Stimulated activated CD8-positive, alpha-beta memory T cell treated with anti-CD3 and anti-CD28 coated beads, Interleukin-7, amount 100 ng/mL, for 48 hours (primary cell): ENCODE measurements around the gene PHYHD1.

Source experiments
- DNase-seq, 2 donors: peaks; one replicate each; pipeline ENCODE4 v3.0.0-alpha.2; 2020; ENCODE audit warnings: low read depth in 1 of 2; ENCODE audit errors: extremely low read depth in 1 of 2

Gene PHYHD1

GRCh38 chr9:128899566-128900322, 21.0 kb upstream of the PHYHD1 start:
- no peak for DNase-seq

DNA sequence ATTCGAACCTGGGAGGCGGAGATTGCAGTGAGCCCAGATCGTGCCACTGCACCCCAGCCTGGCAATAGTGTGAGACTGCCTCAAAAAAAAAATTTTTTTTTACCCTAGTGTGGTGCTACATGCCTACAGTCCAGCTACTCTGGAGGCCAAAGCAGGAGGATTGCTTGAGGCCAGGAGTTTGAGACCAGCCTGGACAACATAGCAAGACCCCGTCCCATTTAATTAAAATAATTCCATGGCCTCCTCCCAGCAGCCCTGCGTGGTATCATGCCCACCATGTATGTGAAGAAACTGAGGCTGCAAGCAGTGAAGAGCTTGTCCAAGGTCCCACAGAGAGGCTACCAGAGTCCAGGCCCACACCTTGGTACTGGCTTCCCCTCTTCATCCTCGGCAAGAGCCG, 19.4 kb upstream of the PHYHD1 start:
- DNase-seq: no peak

DNA sequence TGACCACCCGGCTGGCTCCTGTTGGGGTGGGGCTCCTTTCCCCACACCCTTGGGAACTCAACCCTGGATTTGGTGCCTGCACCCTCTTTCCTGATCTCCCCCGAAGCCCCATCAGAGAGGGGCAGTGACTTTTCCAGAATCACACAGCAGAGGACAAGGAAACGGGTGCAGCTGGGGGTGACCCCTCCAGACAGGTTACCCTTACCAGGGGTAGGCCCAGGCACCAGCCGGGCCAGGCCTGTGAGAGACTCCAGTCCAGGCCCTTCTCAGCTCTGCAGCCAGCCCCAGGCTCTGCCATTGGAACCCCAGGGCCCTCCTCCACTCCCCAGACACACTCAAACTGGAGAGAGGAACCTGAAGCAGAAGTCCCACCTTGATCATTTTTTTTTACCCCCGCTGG, 19.0 kb upstream of the PHYHD1 start:
- DNase-seq: no peak

- peak; percentile 63 to 84 for DNase-seq
These were observed 18.3 kb upstream of the PHYHD1 start for GRCh38 chr9:128902351-128903078.

DNA sequence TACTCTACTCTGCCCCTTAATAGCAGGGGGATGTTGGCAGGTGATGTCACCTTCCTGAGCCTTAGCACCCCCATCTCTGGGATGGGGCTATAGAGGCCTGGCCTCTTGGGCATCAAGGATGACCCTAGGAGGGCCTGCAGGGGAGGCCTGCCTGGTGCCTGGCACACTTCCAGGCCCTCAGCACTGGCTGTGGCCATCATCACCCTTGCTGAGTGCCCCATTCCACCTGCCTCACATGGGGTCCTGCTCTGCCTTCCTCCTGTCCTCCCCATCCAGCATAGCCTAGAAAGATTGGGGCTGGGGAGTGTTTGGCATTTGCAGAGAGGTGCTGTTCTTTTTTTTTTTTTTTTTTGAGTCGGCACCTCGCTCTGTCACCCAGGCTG, 17.7 kb upstream of the PHYHD1 start:
- DNase-seq: no peak

- no peak for DNase-seq
These were observed 16.7 kb upstream of the PHYHD1 start for GRCh38 chr9:128903871-128904620.

DNA sequence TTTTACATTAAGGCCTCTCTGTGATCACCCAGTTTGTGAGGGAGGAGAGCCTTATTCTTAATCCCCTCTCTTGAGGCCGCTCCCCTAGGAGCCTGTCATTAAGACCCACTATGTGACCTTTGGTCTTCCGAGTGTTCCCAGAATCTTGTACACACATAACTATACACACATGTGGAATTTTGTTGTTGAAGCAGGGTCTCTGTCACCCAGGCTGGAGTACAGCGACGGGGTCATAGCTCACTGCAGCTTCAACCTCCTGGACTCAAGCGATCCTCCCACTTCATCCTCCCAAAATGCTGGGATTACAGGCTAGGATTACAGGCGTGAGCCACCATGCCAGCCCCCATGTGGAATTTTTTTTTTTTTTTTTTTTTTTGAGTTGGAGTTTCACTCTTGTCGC, 14.8 kb upstream of the PHYHD1 start:
- no peak for DNase-seq

GRCh38 chr9:128906741-128907140, 14.0 kb upstream of the PHYHD1 start:
- DNase-seq: no peak

- DNase-seq: no peak
These were observed 12.4 kb upstream of the PHYHD1 start for GRCh38 chr9:128908372-128908771.

GRCh38 chr9:128909859-128910258, 10.9 kb upstream of the PHYHD1 start:
- DNase-seq: no peak

- DNase-seq: no peak
These were observed 9.9 kb upstream of the PHYHD1 start for GRCh38 chr9:128910906-128911305.

GRCh38 chr9:128911529-128912035, 9.2 kb upstream of the PHYHD1 start:
- DNase-seq: no peak

DNA sequence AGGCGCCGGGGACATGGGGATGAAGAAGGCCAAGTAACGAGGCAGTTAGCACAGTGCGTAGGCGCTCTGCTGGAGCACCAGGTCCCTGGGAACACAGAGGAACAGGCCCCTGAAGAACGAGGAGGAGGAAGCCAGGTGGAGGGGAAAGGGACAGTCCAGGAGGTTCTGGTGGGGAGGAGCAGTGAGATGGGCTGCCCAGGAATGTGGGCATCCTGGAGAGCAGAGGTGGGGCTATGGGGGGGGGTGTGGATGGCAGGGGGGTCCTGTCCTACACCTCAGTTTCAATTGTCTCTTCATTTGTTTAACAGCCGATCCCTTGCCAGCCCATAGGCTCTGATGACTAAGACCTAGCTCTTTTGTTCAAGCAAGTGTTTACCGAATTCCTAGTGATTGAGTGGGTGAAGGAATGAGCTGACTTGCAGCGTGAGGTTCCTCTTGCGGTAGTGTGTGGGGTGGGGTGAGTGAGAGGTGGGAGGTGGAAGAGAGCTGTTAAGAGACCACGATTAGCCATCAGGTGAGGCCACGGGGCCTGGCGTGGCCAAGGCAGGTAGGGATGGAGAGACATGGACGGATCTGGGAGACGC, 8.4 kb upstream of the PHYHD1 start:
- DNase-seq: no peak

- DNase-seq: no peak
These were observed 7.5 kb upstream of the PHYHD1 start for GRCh38 chr9:128913048-128913900.

DNA sequence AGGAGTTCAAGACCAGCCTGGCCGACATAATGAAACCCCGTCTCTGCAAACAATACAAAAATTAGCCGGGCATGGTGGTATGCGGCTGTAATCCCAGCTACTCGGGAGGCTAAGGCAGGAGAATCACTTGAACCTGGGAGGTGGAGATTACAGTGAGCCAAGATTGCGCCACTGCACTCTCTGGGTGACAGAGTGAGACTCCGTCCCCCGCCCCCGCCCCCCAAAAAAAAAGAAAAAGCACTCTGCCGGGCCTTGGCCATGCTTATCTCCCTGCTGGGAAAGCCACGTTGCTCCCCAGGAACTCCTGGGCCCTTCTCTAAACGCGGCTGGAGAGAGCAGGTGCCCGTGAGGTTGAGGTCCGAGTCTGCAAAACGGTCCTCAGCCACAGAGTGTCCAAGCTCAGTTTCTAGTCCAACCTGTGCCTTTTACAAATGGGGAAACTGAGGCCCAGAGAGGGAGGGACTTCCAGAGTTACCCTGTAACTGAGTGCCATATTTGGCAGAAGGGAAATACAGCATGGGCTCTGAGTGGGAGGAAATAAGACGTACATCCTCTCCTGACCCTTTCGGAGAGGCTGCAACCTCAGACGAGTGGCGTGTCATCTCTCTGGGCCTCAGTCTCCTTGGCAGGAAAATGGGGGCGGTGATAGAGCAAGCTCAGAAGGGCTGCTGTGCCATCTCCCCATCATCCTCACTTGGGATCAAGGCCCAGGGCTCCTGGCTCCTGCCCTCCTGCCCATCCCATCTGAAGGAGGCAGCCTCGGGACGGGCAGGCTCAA, 6.6 kb upstream of the PHYHD1 start:
- no peak for DNase-seq

DNA sequence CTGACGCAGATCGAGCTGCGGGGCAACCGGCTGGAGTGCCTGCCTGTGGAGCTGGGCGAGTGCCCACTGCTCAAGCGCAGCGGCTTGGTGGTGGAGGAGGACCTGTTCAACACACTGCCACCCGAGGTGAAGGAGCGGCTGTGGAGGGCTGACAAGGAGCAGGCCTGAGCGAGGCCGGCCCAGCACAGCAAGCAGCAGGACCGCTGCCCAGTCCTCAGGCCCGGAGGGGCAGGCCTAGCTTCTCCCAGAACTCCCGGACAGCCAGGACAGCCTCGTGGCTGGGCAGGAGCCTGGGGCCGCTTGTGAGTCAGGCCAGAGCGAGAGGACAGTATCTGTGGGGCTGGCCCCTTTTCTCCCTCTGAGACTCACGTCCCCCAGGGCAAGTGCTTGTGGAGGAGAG, 4.6 kb upstream of the PHYHD1 start:
- DNase-seq: no peak

- DNase-seq: no peak
These were observed 4.0 kb upstream of the PHYHD1 start for GRCh38 chr9:128916745-128917144.

GRCh38 chr9:128917151-128917849, 3.5 kb upstream of the PHYHD1 start:
- DNase-seq: no peak

DNA sequence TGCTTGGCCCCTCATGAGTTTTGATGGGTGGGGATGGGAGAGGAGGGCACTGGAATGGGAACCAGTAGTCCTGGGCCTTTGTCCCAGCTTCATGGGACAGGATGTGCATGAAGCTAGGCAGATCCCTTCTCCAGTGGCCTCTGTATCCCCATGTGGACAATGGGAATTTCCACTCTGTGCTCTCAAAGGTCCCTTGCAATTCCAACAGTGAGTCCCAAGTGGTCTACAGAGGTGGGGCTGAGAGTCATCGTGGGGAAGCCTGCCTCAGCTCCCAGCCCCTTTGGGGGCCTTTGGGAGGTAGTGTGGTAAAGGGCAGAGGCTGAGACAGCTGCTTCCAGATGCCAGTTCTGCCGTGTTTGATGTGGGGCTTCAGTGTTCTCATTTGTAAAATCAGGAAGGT, 1.9 kb upstream of the PHYHD1 start:
- no peak for DNase-seq
